SU-DHL-6 (cell line): ENCODE data around the gene TSHZ2.
A peak's percentile ranks its signal among the peaks of the same experiment; 100 is the strongest.

ENCODE experiments used
- H2AFZ ChIP-seq: fragments of 200-600 bp; sonication (generic); 2 replicates; pipeline ENCODE4 v1.6.1; 2014; ENCODE audit warnings: low read depth, mild to moderate bottlenecking, moderate library complexity, mixed read lengths, antibody characterized with exemption, low read length; ENCODE audit not compliant: severe bottlenecking
- H3F3A ChIP-seq: fragments of 200-600 bp; shearing (Covaris generic); 2 replicates; pipeline ENCODE4 v1.6.0; 2016; ENCODE audit warnings: antibody characterized with exemption, mild to moderate bottlenecking; ENCODE audit not compliant: insufficient read depth
- H3K27ac ChIP-seq: fragments of 200-600 bp; sonication (generic); 2 replicates; pipeline ENCODE4 v1.5.1; 2016; ENCODE audit warnings: low read depth, mild to moderate bottlenecking, low read length, moderate library complexity, mixed read lengths
- H3K27me3 ChIP-seq: fragments of 200-600 bp; sonication (generic), shearing (Covaris generic); 2 replicates; pipeline ENCODE4 v1.6.0; 2014; ENCODE audit warnings: mild to moderate bottlenecking, low read length
- H3K36me3 ChIP-seq: fragments of 200-600 bp; sonication (generic); 2 replicates; pipeline ENCODE4 v1.6.1; 2014; ENCODE audit warnings: mild to moderate bottlenecking, low read length, mixed read lengths
- H3K4me2 ChIP-seq: fragments of 300-600, 200-600 bp; shearing (Covaris generic), sonication (generic); 2 replicates; pipeline ENCODE4 v1.6.0; 2014; ENCODE audit warnings: low read length, low read depth, mild to moderate bottlenecking; ENCODE audit not compliant: poor library complexity, severe bottlenecking
- H3K4me3 ChIP-seq: fragments of 200-600 bp; sonication (generic); 2 replicates; pipeline ENCODE4 v1.5.1; 2014; ENCODE audit warnings: antibody characterized with exemption, low read length, mild to moderate bottlenecking, mixed read lengths; ENCODE audit not compliant: insufficient read depth, poor library complexity, severe bottlenecking
- H3K79me2 ChIP-seq: fragments of 200-600 bp; sonication (generic); 2 replicates; pipeline ENCODE4 v1.6.1; 2014; ENCODE audit warnings: mild to moderate bottlenecking, low read length, moderate library complexity; ENCODE audit not compliant: insufficient read depth
- H3K9ac ChIP-seq: fragments of 200-600 bp; sonication (generic); 2 replicates; pipeline ENCODE4 v1.7.0; 2014; ENCODE audit warnings: mild to moderate bottlenecking, low read length
- H3K9me2 ChIP-seq: fragments of 200-600 bp; sonication (generic); replicated peaks from 2 replicates; pipeline ENCODE4 v1.6.1; 2014; ENCODE audit warnings: low read length; ENCODE audit not compliant: insufficient read depth
- H3K9me3 ChIP-seq: fragments of 200-600 bp; sonication (generic); 2 replicates; pipeline ENCODE4 v1.6.1; 2014; ENCODE audit warnings: low read length, mixed read lengths; ENCODE audit not compliant: insufficient read depth
- H4K20me1 ChIP-seq: fragments of 200-600 bp; sonication (generic); 2 replicates; pipeline ENCODE4 v1.6.1; 2014; ENCODE audit warnings: low read depth, mild to moderate bottlenecking, antibody characterized with exemption, low read length, moderate library complexity, mixed read lengths
- EZH2phosphoT487 ChIP-seq: fragments of 200-600 bp; sonication (generic), shearing (Covaris generic); conservative IDR thresholded peaks from 2 replicates; pipeline ENCODE4 v1.6.1; 2018; ENCODE audit warnings: mild to moderate bottlenecking, antibody characterized with exemption, low read length, moderate library complexity, mixed read lengths
- TF ChIP-seq, protein P1 (sequence below): fragments of 200-600 bp; sonication (generic); IDR thresholded peaks from one replicate; pipeline ENCODE4 v1.5.1; 2017; ENCODE audit warnings: antibody characterized with exemption, mild to moderate bottlenecking, low read length, moderate library complexity; ENCODE audit not compliant: insufficient read depth, poor library complexity, severe bottlenecking

The TSHZ2 gene

DNA sequence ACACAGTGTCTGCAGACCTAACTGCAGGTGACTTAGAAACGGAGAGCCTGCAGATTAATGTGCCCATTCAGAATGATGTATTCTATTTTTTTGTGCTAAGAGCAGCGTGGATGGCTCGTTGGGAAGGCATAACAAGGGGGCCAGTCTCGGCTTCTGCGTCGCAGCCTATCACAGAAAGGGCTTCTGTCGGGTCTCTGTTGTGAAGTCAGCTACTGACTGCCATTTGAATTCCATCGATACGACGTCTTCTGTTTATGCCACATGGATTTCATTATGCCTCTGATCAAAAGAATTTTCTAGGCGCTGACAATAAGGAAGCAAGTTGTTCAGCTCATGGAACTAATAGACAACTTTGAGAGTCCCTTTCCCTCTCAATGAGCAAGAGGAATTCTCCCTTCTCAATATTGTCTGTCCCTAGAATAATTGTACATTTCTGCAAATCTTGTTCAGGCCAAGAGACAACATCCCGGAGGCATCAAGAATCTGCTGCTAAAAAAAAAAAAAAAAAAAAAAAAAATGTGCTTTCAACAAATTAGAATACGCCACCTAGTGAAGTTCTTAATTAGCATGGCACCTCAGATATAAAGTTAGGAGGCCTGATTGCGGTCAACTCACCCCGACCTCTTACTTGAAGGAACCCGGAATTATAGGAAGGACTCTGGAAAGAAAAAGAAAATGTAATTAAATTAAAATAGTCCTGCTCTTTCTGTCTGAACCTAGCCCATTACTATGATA is 223.9 kb downstream of the TSHZ2 start:
- H2AFZ ChIP-seq = no peak overlapping the region

DNA sequence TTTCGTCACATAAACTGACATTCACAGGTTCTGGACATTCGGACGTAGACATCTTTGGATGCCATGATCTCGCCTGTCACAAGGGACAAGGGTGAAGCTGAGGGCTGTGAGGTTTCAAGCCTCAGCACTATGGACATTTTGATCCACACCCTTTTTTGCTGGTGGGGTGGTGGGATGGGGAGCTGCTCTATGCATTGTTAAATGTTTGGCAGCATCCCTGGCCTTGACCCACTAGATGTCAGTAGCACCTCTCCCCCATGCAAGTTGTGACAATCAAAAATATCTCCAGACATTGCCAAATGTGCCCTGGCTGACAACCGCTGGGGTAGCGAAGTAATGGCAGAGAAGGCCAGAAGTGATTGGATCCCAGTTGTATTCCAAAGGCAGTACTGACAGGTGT is 229.4 kb downstream of the TSHZ2 start:
- Histone ChIP-seq H3F3A (no peaks in the 10 kb centered on the region), H3K4me2 (no peak overlapping the region), H3K27ac (no peak overlapping the region), H3K4me3 (no peak overlapping the region), H4K20me1 (no peaks in the 10 kb centered on the region), H2AFZ (no peak overlapping the region), H3K9me2 (no peaks in the 10 kb centered on the region), H3K9ac (no peak overlapping the region), H3K27me3 (no peaks in the 10 kb centered on the region), H3K79me2 (no peaks in the 10 kb centered on the region), H3K9me3 (no peaks in the 10 kb centered on the region), H3K36me3 (no peaks in the 10 kb centered on the region)
- no peak for TF ChIP-seq EZH2phosphoT487
- TF ChIP-seq, protein P1, sequence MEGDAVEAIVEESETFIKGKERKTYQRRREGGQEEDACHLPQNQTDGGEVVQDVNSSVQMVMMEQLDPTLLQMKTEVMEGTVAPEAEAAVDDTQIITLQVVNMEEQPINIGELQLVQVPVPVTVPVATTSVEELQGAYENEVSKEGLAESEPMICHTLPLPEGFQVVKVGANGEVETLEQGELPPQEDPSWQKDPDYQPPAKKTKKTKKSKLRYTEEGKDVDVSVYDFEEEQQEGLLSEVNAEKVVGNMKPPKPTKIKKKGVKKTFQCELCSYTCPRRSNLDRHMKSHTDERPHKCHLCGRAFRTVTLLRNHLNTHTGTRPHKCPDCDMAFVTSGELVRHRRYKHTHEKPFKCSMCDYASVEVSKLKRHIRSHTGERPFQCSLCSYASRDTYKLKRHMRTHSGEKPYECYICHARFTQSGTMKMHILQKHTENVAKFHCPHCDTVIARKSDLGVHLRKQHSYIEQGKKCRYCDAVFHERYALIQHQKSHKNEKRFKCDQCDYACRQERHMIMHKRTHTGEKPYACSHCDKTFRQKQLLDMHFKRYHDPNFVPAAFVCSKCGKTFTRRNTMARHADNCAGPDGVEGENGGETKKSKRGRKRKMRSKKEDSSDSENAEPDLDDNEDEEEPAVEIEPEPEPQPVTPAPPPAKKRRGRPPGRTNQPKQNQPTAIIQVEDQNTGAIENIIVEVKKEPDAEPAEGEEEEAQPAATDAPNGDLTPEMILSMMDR = no peak

More for the DNA sequence above, 223.9 kb downstream of the TSHZ2 start:
- H3K27me3 ChIP-seq = no peaks in the 10 kb centered on the region
- H3K9ac ChIP-seq = no peak overlapping the region
- TF ChIP-seq, protein P1 = peak; percentile 37
- TF ChIP-seq EZH2phosphoT487 = no peak
- H3K9me2 ChIP-seq = no peaks in the 10 kb centered on the region
- no peaks in the 10 kb centered on the region for H3F3A ChIP-seq
- no peaks in the 10 kb centered on the region for H4K20me1 ChIP-seq
- H3K27ac ChIP-seq = no peak overlapping the region
- no peak overlapping the region for H3K4me3 ChIP-seq
- no peak overlapping the region for H3K4me2 ChIP-seq
- H3K9me3 ChIP-seq = no peaks in the 10 kb centered on the region
- no peaks in the 10 kb centered on the region for H3K36me3 ChIP-seq
- no peaks in the 10 kb centered on the region for H3K79me2 ChIP-seq

DNA sequence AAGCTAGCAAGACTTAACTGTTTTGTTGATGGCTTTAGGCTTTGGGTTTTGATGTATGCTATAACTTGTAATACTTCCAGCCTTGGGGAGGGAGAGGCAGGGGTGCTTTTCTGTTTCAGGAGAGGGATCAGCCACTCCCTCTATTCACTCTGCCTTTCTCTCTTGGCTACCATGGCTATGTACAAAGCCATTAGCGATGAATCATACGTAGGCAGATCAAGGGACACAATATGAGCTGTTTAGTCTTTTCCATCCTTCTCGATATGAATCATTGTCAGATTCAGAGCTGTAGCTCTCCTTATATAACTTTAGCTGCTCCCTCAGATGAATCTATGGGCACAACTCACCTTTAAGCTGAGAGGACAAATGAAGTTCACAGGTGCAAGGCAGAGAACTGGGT is 230.6 kb downstream of the TSHZ2 start:
- TF ChIP-seq EZH2phosphoT487 = no peak
- TF ChIP-seq, protein P1 = no peak
- Histone ChIP-seq H3K4me2 (no peak overlapping the region), H3K79me2 (no peaks in the 10 kb centered on the region), H3K27ac (no peak overlapping the region), H4K20me1 (no peaks in the 10 kb centered on the region), H3K9me3 (no peaks in the 10 kb centered on the region), H3K27me3 (no peaks in the 10 kb centered on the region), H3K9me2 (no peaks in the 10 kb centered on the region), H3K4me3 (no peak overlapping the region), H3F3A (no peaks in the 10 kb centered on the region), H3K9ac (no peak overlapping the region), H3K36me3 (no peaks in the 10 kb centered on the region), H2AFZ (no peak overlapping the region)
